Measurements from ENCODE around the gene ATP11A.

Gene ATP11A

DNA sequence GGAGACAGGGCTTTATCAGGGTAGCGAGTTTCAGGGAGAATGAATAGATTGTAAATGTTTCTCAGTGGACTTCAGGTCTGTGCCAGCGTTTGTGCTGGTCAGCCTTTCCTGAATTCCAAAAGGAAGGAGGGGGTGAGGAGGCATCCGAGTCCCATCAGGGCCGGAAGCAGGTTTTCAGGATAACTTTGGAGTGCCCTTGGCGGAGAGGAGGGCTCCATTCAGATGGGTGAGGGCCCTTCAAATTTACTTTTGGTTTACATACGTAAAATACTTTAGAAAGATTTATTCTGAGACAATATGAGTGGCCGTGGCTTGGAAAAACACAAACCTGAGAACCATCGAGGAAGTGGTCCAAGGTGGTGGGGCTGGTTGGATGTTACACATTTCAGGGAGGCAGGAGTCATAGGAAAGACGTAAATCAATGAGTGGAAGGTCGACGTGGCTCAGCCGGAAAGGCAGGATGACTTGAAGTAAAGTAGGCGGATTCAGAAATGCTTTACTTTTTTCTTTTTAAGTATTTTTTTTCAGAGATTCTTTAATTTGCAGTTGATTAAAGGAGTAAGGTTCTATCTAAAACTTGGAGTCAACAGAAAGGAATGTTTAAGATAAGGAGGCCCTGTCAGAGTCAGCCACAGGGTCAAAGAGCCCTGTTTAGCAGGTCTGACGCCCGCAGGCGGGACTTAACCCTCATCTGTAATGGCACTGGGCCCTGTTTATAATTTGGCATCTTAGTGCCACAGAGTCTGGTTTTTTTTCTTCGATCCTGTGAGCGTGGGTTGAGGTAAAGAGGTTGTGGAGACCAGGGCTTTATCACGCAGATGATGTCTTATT is 32.8 kb downstream of the ATP11A start:
- DNase-seq = peak; percentile 80 to 85
- TF ChIP-seq POLR2A (IDR thresholded peaks at IDR 0.05; ENCODE audit: low read length) (no peak), GATA1 (IDR thresholded peaks at IDR 0.05; ENCODE audit: low read depth, low read length) (no peak)

GRCh38 chr13:112723771-112724170 is 33.9 kb downstream of the ATP11A start:
- no peak for DNase-seq
- no peak for TF ChIP-seq POLR2A (IDR thresholded peaks at IDR 0.05; ENCODE audit: low read length)
- no peak for TF ChIP-seq GATA1 (IDR thresholded peaks at IDR 0.05; ENCODE audit: low read depth, low read length)

DNA sequence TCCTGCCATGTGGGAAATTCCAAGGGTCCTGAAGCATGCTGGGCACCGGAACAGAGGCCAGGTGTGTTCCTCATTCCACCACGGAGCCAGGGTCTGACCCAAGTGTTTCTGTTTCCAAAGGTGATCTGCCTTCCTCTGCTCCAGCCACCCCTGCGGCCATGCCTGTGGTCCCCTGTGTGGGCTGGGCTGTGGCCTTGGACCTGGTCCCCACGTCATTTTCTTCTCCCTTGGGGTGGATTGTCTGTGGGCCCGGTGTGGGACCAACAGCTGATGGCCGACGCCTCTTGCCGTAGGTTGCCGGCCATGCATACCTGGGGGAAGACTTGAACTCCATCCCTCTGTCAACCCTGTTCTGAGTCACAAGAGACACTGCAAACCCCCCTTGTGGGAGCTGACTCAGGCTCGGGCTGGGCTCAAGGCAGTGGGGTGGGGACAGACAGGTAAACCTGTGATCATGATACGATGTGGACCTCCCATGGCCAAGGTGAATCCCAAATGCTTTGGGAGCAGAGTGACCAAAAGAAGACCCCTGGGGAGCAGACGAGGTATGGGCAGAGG is 35.0 kb downstream of the ATP11A start:
- DNase-seq = no peak
- no peak for TF ChIP-seq GATA1 (IDR thresholded peaks at IDR 0.05; ENCODE audit: low read depth, low read length)
- no peak for TF ChIP-seq POLR2A (IDR thresholded peaks at IDR 0.05; ENCODE audit: low read length)

GRCh38 chr13:112725346-112726015 is 35.6 kb downstream of the ATP11A start:
- TF ChIP-seq GATA1 (IDR thresholded peaks at IDR 0.05; ENCODE audit: low read depth, low read length) (no peak), POLR2A (IDR thresholded peaks at IDR 0.05; ENCODE audit: low read length) (no peak)
- DNase-seq = no peak

DNA sequence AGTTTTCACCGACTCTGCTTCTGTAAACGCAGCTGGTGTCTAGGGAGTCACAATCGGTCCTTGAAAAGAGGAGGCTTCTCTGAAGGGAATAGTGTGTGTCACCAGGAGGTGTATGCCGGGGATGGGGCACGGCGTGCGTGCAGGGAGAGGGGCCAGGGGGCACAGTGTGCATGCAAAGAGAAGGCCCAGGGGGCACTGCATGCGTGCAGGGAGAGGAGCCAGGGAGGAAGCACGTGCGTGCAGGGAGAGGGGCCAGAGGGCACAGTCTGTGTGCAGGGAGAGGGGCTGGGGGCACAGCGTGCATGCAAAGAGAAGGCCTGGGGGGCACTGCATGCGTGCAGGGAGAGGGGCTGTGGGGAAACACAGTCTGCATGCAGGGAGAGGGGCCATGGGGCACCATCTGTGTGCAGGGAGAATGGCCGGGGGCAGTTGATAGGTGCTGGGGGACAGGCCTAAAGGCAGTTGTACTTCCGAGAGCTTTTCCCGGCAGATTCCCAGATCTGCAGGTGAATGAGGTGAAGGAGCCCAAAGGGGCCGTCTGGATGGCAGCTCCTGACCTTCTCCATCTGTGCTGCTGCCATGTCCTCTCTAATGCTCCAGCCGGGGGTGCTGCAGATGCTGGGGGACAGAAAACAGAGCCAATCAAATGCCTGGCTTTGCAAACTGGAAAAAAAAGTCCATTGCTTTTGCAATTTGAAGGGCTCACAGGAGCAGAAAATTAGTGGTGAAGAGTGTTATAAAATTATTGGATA is 36.4 kb downstream of the ATP11A start:
- TF ChIP-seq POLR2A (IDR thresholded peaks at IDR 0.05; ENCODE audit: low read length) (no peak), GATA1 (IDR thresholded peaks at IDR 0.05; ENCODE audit: low read depth, low read length) (no peak)
- no peak for DNase-seq

- DNase-seq = no peak
- TF ChIP-seq GATA1 (IDR thresholded peaks at IDR 0.05; ENCODE audit: low read depth, low read length) (no peak), POLR2A (IDR thresholded peaks at IDR 0.05; ENCODE audit: low read length) (no peak)
Measured at GRCh38 chr13:112727581-112727980, 37.7 kb downstream of the ATP11A start.

DNA sequence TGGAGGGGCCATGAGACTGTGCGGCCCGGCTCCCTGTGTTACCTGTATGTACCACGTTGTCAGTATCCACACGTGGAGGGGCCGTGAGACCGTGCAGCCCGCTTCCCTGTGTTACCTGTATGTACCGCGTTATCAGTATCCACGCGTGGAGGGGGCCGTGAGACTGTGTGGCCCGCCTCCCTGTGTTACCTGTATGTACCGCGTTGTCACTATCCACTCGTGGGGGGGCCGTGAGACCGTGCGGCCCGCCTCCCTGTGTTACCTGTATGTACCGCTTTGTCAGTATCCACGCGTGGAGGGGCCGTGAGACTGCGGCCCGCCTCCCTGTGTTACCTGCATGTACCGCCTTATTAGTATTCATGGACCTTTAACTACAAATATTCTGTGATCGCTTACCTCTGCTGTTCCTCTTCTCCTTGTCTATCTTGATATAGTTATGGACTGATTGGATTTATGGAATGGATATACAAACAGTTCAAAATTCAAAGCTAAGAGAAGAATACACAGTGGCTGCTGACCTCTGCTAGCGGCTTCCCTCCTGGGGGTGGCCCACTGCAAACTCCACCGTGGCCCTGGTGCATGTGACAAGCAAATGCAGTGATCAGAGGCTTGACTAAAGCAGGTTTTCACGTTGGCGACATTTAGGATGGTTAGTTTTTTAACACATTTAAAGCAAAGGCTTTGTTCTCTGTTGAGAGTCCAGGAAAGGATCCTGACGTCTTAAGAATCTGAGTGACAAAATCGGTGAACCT is 38.7 kb downstream of the ATP11A start:
- DNase-seq = no peak
- TF ChIP-seq GATA1 (IDR thresholded peaks at IDR 0.05; ENCODE audit: low read depth, low read length) (no peak), POLR2A (IDR thresholded peaks at IDR 0.05; ENCODE audit: low read length) (no peak)

DNA sequence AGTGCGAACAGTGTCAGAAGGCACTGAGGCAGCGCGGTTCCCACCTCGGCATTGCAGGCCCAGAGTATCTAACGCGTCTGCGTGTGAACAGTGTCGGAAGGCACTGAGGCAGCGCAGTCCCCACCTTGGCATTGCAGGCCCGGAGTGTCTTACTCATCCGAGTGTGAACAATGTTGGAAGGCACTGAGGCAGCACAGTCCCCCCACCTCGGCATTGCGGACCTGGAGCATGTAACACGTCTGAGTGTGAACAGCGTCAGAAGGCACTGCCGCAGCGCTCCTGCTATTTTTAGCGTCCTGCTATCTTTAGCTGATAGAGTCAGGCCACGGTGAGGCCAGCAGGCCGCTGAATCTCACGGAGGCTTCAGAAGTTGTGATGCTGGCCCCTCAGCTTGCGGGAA is 39.6 kb downstream of the ATP11A start:
- DNase-seq = no peak
- TF ChIP-seq POLR2A (IDR thresholded peaks at IDR 0.05; ENCODE audit: low read length) = no peak
- TF ChIP-seq GATA1 (IDR thresholded peaks at IDR 0.05; ENCODE audit: low read depth, low read length) = no peak

DNA sequence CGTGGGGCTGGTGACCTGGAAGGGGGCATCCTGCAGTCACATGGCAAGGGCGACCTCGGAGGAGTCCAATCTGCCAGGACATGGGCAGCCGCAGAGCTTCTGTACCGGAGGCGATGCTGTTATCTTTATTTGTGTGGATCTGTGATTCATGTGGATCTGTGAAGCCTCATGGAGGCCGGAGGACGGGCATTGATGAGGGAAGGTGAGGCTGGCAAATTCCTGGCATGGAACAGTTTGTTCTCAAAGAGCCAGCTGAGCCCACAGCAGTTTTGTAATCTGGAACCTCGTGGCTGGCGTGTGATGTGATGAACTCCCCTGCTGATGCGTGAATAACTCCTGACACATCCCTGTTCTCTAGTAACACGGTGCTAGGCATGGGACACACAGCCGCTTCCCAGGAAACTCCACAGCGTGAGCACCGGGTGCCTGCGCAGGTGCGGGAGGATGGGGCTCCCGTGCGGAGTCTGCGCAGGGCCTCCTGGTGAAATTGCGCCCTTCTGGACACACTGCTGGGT is 40.4 kb downstream of the ATP11A start:
- TF ChIP-seq POLR2A (IDR thresholded peaks at IDR 0.05; ENCODE audit: low read length) = no peak
- no peak for TF ChIP-seq GATA1 (IDR thresholded peaks at IDR 0.05; ENCODE audit: low read depth, low read length)
- no peak for DNase-seq

DNA sequence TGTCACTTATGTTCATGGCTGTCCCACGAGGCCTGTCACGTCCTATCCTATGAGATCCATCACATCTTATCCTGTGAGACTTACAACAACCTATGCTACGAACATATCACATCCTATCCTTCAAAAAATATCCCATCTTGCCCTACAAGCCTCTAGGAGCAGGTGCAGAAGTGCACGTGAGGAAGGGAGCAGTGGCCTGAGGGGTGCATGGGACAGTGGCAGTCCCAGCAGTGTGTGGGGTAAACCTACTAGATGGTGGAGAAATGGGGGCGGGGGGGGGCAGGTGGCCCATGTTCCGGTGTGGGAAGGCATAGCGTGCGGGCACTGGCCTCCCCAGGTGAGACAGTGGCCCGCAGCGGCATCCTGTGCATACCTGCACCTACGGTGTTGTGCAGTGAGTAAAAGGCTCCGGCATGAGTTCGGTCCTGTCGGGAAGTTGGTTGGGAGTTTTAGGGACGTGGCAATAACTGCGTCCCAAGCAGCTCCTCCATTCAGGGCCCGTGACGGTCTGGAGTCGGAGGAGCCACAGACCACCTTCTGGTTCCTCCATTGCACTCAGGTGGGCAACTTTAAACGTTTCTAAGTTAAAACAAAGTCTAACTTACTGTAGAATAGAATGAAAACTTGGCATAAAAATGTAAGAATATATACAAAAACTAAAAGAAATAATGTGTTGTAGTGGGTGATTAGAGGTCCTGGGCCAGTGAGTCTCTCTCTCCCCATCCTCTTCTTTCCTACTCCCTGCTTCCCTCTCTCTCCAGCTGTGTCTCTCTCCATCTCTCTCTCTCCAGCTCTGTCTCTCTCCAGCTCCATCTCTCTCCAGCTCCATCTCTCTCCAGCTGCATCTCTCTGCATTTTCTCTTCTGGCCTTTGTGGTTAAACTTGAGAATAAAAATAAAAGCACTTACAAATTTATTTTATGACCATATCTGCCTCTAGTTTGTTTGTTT is 42.1 kb downstream of the ATP11A start:
- DNase-seq = no peak
- TF ChIP-seq GATA1 (IDR thresholded peaks at IDR 0.05; ENCODE audit: low read depth, low read length) (no peak), POLR2A (IDR thresholded peaks at IDR 0.05; ENCODE audit: low read length) (no peak)

DNA sequence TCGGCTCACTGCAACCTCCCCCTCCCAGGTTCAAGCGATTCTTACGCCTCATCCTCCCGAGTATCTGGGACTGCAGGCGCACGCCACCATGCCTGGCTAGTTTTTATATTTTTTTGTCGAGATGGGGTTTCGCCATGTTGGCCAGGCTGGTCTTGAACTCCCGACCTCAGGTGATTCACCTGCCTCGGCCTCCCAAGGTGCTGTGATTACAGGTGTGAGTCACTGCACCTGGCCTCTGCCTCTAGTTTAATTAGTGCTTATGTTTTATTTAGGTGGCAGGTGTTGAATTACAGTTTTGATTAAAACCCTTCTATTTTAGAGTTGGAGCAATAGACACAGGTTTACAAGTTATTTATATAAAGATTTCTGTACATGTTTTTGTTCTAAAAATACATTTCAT is 42.8 kb downstream of the ATP11A start:
- TF ChIP-seq POLR2A (IDR thresholded peaks at IDR 0.05; ENCODE audit: low read length) (no peak), GATA1 (IDR thresholded peaks at IDR 0.05; ENCODE audit: low read depth, low read length) (no peak)

GRCh38 chr13:112733112-112733511 is 43.3 kb downstream of the ATP11A start:
- TF ChIP-seq GATA1 (IDR thresholded peaks at IDR 0.05; ENCODE audit: low read depth, low read length) = no peak
- no peak for TF ChIP-seq POLR2A (IDR thresholded peaks at IDR 0.05; ENCODE audit: low read length)
- no peak for DNase-seq

More for the DNA sequence above, 42.8 kb downstream of the ATP11A start:
- no peak for DNase-seq

Data from erythroblast (primary cell).